Measurements from ENCODE around the gene TRIO.

DNA sequence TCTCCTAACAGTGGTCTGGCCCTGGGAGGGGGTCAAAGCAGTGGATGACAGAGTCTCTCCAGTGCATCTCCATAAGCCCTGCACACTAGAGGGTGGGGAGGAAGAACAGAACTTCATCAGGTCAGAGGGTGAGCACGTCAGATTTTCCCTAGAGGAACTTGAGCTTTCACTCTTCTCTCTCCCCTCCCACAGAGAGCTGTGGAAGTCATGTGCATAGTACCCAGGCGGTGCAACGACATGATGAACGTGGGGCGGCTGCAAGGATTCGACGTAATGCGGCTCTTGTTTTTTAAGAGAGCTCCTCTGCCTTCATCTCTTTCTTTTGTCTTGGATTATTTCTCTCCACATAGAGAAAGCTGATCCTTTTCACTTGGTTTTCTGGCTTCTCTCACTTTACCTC lies 338.2 kb downstream of the TRIO start:
- TF ChIP-seq POLR2AphosphoS5 (IDR thresholded peaks at IDR 0.05) = no peak
- no peak for TF ChIP-seq POLR2A (IDR thresholded peaks at IDR 0.05)
- TF ChIP-seq EP300 (IDR thresholded peaks at IDR 0.05) = no peak

All from upper lobe of left lung (tissue), 4 donors.